SK-N-SH (cell line): ENCODE results near the gene PIP5KL1. TPM values are rescaled to one million over a fixed set of nuclear protein-coding genes. Genes with fewer than 3 reads are reported as not detected.

Source experiments
- CTCF ChIA-PET: fragments of 300-600, 350-600 bp; formaldehyde crosslinking; extraction: SDS; loops from one replicate; lab custom pipeline; 2021; lab: Yijun Ruan, JAX
- POLR2A ChIA-PET: fragments of 350-600 bp; sonication (Branson Sonifier 250); formaldehyde crosslinking; extraction: SDS; loops from one replicate; lab custom pipeline; 2020; ENCODE audit warnings: antibody characterized with exemption, inconsistent platforms; lab: Yijun Ruan, JAX
- DNase-seq: peaks from one replicate; pipeline ENCODE4 v3.0.0; 2012
- H2AFZ ChIP-seq: fragments of 200-600 bp; sonication (generic); 2 replicates; pipeline ENCODE4 v1.8.1; 2016; ENCODE audit warnings: antibody characterized with exemption, mild to moderate bottlenecking, low read depth
- H3F3A ChIP-seq: fragments of 200-600 bp; sonication (generic); replicated peaks from 2 replicates; pipeline ENCODE3; 2016; ENCODE audit warnings: antibody characterized with exemption, mild to moderate bottlenecking; ENCODE audit not compliant: insufficient read depth
- H3K27ac ChIP-seq, 2 experiments: fragments of 200-500 bp in 1 of 2; fragments of 200-600 bp in 1 of 2; sonication (Bioruptor generic) in 1 of 2; sonication (generic), shearing (Covaris generic) in 1 of 2; 2 replicates each; pipeline versions ENCODE4 v1.5.1 to v1.6.1; 2014 to 2016; ENCODE audit warnings: low read depth in 2 of 2, inconsistent platforms in 1 of 2, low read length in 1 of 2, mild to moderate bottlenecking in 1 of 2, mixed read lengths in 1 of 2
- H3K27me3 ChIP-seq: fragments of 200-600 bp; sonication (generic), shearing (Covaris generic); 2 replicates; pipeline ENCODE4 v1.6.1; 2016; ENCODE audit warnings: mixed run types; ENCODE audit not compliant: insufficient read depth
- H3K36me3 ChIP-seq, 2 experiments: fragments of 200-500 bp in 1 of 2; fragments of 200-600 bp in 1 of 2; sonication (Bioruptor generic) in 1 of 2; sonication (generic) in 1 of 2; replicated peaks in 1 of 2; 2 replicates each; pipeline versions ENCODE3 to v1.5.1; 2014 to 2016; ENCODE audit warnings: low read length in 1 of 2, mild to moderate bottlenecking in 1 of 2; ENCODE audit not compliant: insufficient read depth in 2 of 2, control insufficient read depth in 1 of 2
- H3K4me1 ChIP-seq, 2 experiments: fragments of 200-500 bp in 1 of 2; fragments of 200-600 bp in 1 of 2; sonication (Bioruptor generic) in 1 of 2; sonication (generic), shearing (Covaris generic) in 1 of 2; 2 replicates each; pipeline versions ENCODE4 v1.5.1 to v1.6.1; 2014 to 2016; ENCODE audit warnings: low read depth in 1 of 2, low read length in 1 of 2, mixed run types in 1 of 2; ENCODE audit not compliant: insufficient read depth in 2 of 2, control insufficient read depth in 1 of 2
- H3K4me2 ChIP-seq: fragments of 200-600 bp; sonication (generic), shearing (Covaris generic); 2 replicates; pipeline ENCODE4 v1.6.1; 2017; ENCODE audit warnings: mixed run types
- H3K4me3 ChIP-seq, 2 experiments: fragments of 200-500 bp in 1 of 2; fragments of 200-600 bp in 1 of 2; sonication (Bioruptor generic) in 1 of 2; sonication (generic), shearing (Covaris generic) in 1 of 2; 2 replicates each; pipeline versions ENCODE4 v1.5.1 to v1.8.1; 2014 to 2016; ENCODE audit warnings: low read depth in 2 of 2, inconsistent platforms in 1 of 2, low read length in 1 of 2, mild to moderate bottlenecking in 1 of 2, mixed read lengths in 1 of 2, moderate library complexity in 1 of 2
- H3K79me2 ChIP-seq: fragments of 200-600 bp; sonication (generic); 2 replicates; pipeline ENCODE4 v1.8.1; 2017; ENCODE audit warnings: mild to moderate bottlenecking; ENCODE audit not compliant: insufficient read depth
- H3K9ac ChIP-seq: fragments of 200-600 bp; sonication (generic); 2 replicates; pipeline ENCODE4 v1.6.1; 2017; ENCODE audit warnings: mixed run types
- H3K9me2 ChIP-seq: fragments of 200-600 bp; sonication (generic); 2 replicates; pipeline ENCODE4 v1.6.1; 2017; ENCODE audit warnings: mixed run types
- H3K9me3 ChIP-seq: fragments of 200-600 bp; sonication (generic); 2 replicates; pipeline ENCODE4 v1.6.1; 2017; ENCODE audit warnings: mixed run types, mild to moderate bottlenecking, moderate library complexity
- H4K20me1 ChIP-seq: fragments of 200-600 bp; sonication (generic); 2 replicates; pipeline ENCODE4 v1.6.1; 2017; ENCODE audit warnings: mild to moderate bottlenecking, mixed run types; ENCODE audit not compliant: insufficient read depth
- FOSL2 ChIP-seq: IDR thresholded peaks from 2 replicates; pipeline ENCODE4 v1.4.0; 2012; ENCODE audit warnings: low read depth, mild to moderate bottlenecking, moderate library complexity, borderline replicate concordance
- FOXJ3 ChIP-seq: sonication (generic); formaldehyde crosslinking; IDR thresholded peaks from 2 replicates; pipeline ENCODE4 v1.5.1; 2020; ENCODE audit warnings: mild to moderate bottlenecking, missing genetic modification reagents
- GABPA ChIP-seq: IDR thresholded peaks from 2 replicates; pipeline ENCODE4 v1.4.0; 2012; ENCODE audit warnings: low read depth, mild to moderate bottlenecking
- JUND ChIP-seq: IDR thresholded peaks from 2 replicates; pipeline ENCODE4 v1.4.0; 2012
- MAX ChIP-seq: IDR thresholded peaks from 2 replicates; pipeline ENCODE4 v1.4.0; 2012; ENCODE audit warnings: low read depth
- MEF2A ChIP-seq: IDR thresholded peaks from 2 replicates; pipeline ENCODE4 v1.4.0; 2012; ENCODE audit warnings: low read depth, borderline replicate concordance
- NFIC ChIP-seq: IDR thresholded peaks from 2 replicates; pipeline ENCODE4 v1.4.0; 2012; ENCODE audit warnings: borderline replicate concordance
- RCOR1 ChIP-seq: fragments of 150-350 bp; IDR thresholded peaks from 2 replicates; pipeline ENCODE4 v1.6.1; 2017; ENCODE audit warnings: antibody characterized with exemption, low read length
- SIN3A ChIP-seq: IDR thresholded peaks from 2 replicates; pipeline ENCODE4 v1.6.1; 2012; ENCODE audit warnings: low read depth, mild to moderate bottlenecking, low read length, moderate library complexity, borderline replicate concordance
- SMC3 ChIP-seq: IDR thresholded peaks from 2 replicates; pipeline ENCODE4 v1.6.1; 2012; ENCODE audit warnings: low read depth, low read length, improper control_type of control experiment
- TEAD4 ChIP-seq: IDR thresholded peaks from 2 replicates; pipeline ENCODE4 v1.4.0; 2012; ENCODE audit warnings: mild to moderate bottlenecking, borderline replicate concordance; ENCODE audit not compliant: insufficient read depth
- WGBS: methylation state at CpG from one replicate; pipeline ENCODE4 v1.1.6; 2017; ENCODE audit warnings: low lambda C conversion rate; 5-methylcytosine and 5-hydroxymethylcytosine counted together
- polyA plus RNA-seq, 3 experiments: library from polyadenylated mRNA; depleted of rRNA; stranded (reverse); fragments of >200 nt; gene quantifications; 2 replicates each; pipeline ENCODE4 v1.2.3, GENCODE V29; 2012
- TF ChIP-seq, protein P1 (sequence below): IDR thresholded peaks from 2 replicates; pipeline ENCODE4 v1.4.0; 2012; ENCODE audit warnings: low read depth, borderline replicate concordance
- TF ChIP-seq, protein P2 (sequence below): fragments of 150-350 bp; IDR thresholded peaks from 2 replicates; pipeline ENCODE4 v1.6.1; 2017; ENCODE audit warnings: antibody characterized with exemption, low read length, low read depth, borderline replicate concordance
- TF ChIP-seq, protein P3 (sequence below): fragments of 150-350 bp; IDR thresholded peaks from 2 replicates; pipeline ENCODE4 v1.6.1; 2016; ENCODE audit warnings: mild to moderate bottlenecking, low read depth, low read length
- TF ChIP-seq, protein P4 (sequence below): IDR thresholded peaks from 2 replicates; pipeline ENCODE4 v1.4.0; 2012; ENCODE audit warnings: low read depth, borderline replicate concordance

PIP5KL1 gene
- polyA plus RNA-seq, 1 of the 3 experiments (the other 2 are of a cell fraction) = 4.0 TPM

DNA sequence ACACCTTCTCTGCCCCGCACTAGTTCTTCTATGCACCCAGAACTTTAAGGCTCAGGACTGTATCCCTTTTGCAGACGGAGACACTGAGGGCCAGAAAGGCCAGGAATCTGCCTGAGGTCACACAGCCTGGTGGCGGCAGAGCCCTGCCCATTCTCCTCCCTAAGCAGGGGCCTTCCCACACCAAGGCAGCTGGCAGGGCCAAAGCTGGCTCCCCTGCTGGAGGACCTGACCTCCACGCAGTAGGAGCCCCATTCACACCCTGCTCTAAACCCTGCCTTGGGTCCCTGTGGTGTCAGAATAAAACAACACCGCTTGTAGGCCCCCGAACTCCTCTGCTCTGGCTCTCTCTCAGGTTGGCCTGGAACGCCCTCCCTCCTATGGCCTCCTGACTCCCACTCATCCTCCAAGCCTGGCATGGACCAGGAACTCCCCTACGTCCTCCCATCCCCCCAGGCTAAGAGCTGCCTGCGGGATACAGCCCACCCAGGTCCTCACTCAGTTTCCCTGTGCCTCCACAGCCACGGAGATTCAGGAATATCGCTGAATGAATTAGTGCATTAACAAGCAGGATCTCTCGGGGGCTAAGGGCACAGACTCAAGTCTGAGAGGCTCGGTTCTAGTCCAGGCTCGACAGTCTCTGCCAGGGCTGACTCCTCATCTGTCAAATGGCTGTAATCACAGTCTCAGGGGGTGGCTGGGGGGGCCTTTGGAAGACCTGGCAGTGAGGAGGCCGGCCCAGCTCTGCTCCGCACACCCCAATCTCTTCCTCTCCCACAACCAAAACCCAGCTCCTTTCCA, 34.0 kb downstream of the PIP5KL1 start:
- H3K27me3 ChIP-seq = no peaks in the 10 kb centered on the region
- H3F3A ChIP-seq = peaks cover 9% of the 10 kb centered on the region
- H2AFZ ChIP-seq = no peak overlapping the region
- POLR2A ChIA-PET = interaction anchor here (1.9 kb wide), 1 partner anchor 32 kb away, joined by 4 read pairs; no protein-coding TSS in a partner anchor
- TF ChIP-seq, protein P1, sequence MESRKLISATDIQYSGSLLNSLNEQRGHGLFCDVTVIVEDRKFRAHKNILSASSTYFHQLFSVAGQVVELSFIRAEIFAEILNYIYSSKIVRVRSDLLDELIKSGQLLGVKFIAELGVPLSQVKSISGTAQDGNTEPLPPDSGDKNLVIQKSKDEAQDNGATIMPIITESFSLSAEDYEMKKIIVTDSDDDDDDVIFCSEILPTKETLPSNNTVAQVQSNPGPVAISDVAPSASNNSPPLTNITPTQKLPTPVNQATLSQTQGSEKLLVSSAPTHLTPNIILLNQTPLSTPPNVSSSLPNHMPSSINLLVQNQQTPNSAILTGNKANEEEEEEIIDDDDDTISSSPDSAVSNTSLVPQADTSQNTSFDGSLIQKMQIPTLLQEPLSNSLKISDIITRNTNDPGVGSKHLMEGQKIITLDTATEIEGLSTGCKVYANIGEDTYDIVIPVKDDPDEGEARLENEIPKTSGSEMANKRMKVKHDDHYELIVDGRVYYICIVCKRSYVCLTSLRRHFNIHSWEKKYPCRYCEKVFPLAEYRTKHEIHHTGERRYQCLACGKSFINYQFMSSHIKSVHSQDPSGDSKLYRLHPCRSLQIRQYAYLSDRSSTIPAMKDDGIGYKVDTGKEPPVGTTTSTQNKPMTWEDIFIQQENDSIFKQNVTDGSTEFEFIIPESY = no peak
- TF ChIP-seq, protein P2, sequence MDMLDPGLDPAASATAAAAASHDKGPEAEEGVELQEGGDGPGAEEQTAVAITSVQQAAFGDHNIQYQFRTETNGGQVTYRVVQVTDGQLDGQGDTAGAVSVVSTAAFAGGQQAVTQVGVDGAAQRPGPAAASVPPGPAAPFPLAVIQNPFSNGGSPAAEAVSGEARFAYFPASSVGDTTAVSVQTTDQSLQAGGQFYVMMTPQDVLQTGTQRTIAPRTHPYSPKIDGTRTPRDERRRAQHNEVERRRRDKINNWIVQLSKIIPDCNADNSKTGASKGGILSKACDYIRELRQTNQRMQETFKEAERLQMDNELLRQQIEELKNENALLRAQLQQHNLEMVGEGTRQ = no peak
- TF ChIP-seq MEF2A (no peak), RCOR1 (no peak), FOXJ3 (CRISPR knock-in tag) (no peak), TEAD4 (no peak), MAX (no peak), FOSL2 (no peak), GABPA (no peak), NFIC (no peak), JUND (no peak), SIN3A (no peak), SMC3 (no peak)
- TF ChIP-seq, protein P3, sequence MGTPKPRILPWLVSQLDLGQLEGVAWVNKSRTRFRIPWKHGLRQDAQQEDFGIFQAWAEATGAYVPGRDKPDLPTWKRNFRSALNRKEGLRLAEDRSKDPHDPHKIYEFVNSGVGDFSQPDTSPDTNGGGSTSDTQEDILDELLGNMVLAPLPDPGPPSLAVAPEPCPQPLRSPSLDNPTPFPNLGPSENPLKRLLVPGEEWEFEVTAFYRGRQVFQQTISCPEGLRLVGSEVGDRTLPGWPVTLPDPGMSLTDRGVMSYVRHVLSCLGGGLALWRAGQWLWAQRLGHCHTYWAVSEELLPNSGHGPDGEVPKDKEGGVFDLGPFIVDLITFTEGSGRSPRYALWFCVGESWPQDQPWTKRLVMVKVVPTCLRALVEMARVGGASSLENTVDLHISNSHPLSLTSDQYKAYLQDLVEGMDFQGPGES = no peak
- TF ChIP-seq, protein P4, sequence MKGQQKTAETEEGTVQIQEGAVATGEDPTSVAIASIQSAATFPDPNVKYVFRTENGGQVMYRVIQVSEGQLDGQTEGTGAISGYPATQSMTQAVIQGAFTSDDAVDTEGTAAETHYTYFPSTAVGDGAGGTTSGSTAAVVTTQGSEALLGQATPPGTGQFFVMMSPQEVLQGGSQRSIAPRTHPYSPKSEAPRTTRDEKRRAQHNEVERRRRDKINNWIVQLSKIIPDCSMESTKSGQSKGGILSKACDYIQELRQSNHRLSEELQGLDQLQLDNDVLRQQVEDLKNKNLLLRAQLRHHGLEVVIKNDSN = no peak
- TF ChIP-seq, all 33 proteins: peak for 0
- Histone ChIP-seq H3K36me3 (peaks cover 41 to 52% of the 10 kb centered on the region in 2 experiments), H3K4me1 (peaks cover 9 to 20% of the 10 kb centered on the region in 2 experiments; a peak in 2 of 4 replicates), H3K4me2 (no peak overlapping the region), H3K9ac (no peak overlapping the region), H3K79me2 (peaks cover 26% of the 10 kb centered on the region), H3K9me2 (no peaks in the 10 kb centered on the region), H3K27ac (no peak overlapping the region), H3K9me3 (no peaks in the 10 kb centered on the region), H4K20me1 (no peaks in the 10 kb centered on the region), H3K4me3 (no peak overlapping the region)
- no peak for DNase-seq
- 85% methylated on average over 11 of the region's 16 CpGs for WGBS
- CTCF ChIA-PET = interaction anchor here (0.9 to 2.1 kb wide), 9 partner anchors 10 to 307 kb away, joined by 3 to 9 read pairs (median 4); no protein-coding TSS in a partner anchor
